GM21825 (cell line): ENCODE measurements around the gene TOM1L1.

Source experiments
- ATAC-seq: cut with Tn5 transposase; IDR thresholded peaks from one replicate; pipeline ENCODE4 v1.9.1; 2021; ENCODE audit warnings: mild to moderate bottlenecking, moderate library complexity; ENCODE audit not compliant: unreplicated experiment

Gene TOM1L1

GRCh38 chr17:54898576-54898975, 2.1 kb upstream of the TOM1L1 start:
- ATAC-seq: no peak

- no peak for ATAC-seq
Observed at GRCh38 chr17:54899201-54899600, 1.5 kb upstream of the TOM1L1 start.

- no peak for ATAC-seq
Observed at GRCh38 chr17:54899721-54900456, 763 bp upstream of the TOM1L1 start.

GRCh38 chr17:54901230-54901822, 674 bp downstream of the TOM1L1 start:
- no peak for ATAC-seq

GRCh38 chr17:54902017-54902416, 1.4 kb downstream of the TOM1L1 start:
- ATAC-seq: no peak

GRCh38 chr17:54902611-54903010, 2.0 kb downstream of the TOM1L1 start:
- no peak for ATAC-seq

- ATAC-seq: no peak
Observed at GRCh38 chr17:54903375-54903774, 2.7 kb downstream of the TOM1L1 start.

GRCh38 chr17:54906683-54907082, 6.0 kb downstream of the TOM1L1 start:
- ATAC-seq: no peak

- ATAC-seq: no peak
Observed at GRCh38 chr17:54907376-54907775, 6.7 kb downstream of the TOM1L1 start.

- no peak for ATAC-seq
Observed at GRCh38 chr17:54909766-54910165, 9.1 kb downstream of the TOM1L1 start.

- no peak for ATAC-seq
Observed at GRCh38 chr17:54916721-54917120, 16.1 kb downstream of the TOM1L1 start.

- no peak for ATAC-seq
Observed at GRCh38 chr17:54919425-54919824, 18.8 kb downstream of the TOM1L1 start.

GRCh38 chr17:54920819-54921218, 20.2 kb downstream of the TOM1L1 start:
- no peak for ATAC-seq

- no peak for ATAC-seq
Observed at GRCh38 chr17:54924405-54924804, 23.8 kb downstream of the TOM1L1 start.

GRCh38 chr17:54927525-54927924, 26.9 kb downstream of the TOM1L1 start:
- no peak for ATAC-seq

GRCh38 chr17:54932711-54933110, 32.1 kb downstream of the TOM1L1 start:
- ATAC-seq: no peak

- ATAC-seq: no peak
Observed at GRCh38 chr17:54933921-54934320, 33.3 kb downstream of the TOM1L1 start.

GRCh38 chr17:54935471-54935870, 34.8 kb downstream of the TOM1L1 start:
- ATAC-seq: no peak

GRCh38 chr17:54937018-54937417, 36.4 kb downstream of the TOM1L1 start:
- no peak for ATAC-seq

- no peak for ATAC-seq
Observed at GRCh38 chr17:54937426-54937825, 36.8 kb downstream of the TOM1L1 start.

GRCh38 chr17:54941285-54941684, 40.6 kb downstream of the TOM1L1 start:
- ATAC-seq: no peak

- ATAC-seq: no peak
Observed at GRCh38 chr17:54944796-54945195, 44.1 kb downstream of the TOM1L1 start.

GRCh38 chr17:54945231-54945630, 44.6 kb downstream of the TOM1L1 start:
- no peak for ATAC-seq
